ENCODE results near the gene SCN3B.

SCN3B gene

GRCh38 chr11:123594921-123595320, 59.5 kb downstream of the SCN3B start:
- DNase-seq (ENCODE audit: low spot score): no peak

GRCh38 chr11:123594188-123594901, 60.1 kb downstream of the SCN3B start:
- DNase-seq (ENCODE audit: low spot score): peak; percentile 47

GRCh38 chr11:123593570-123593969, 60.9 kb downstream of the SCN3B start:
- DNase-seq (ENCODE audit: low spot score): no peak

GRCh38 chr11:123590296-123590912, 64.0 kb downstream of the SCN3B start:
- DNase-seq (ENCODE audit: low spot score): peak; percentile 91

GRCh38 chr11:123588864-123589262, 65.6 kb downstream of the SCN3B start:
- no peak for DNase-seq (ENCODE audit: low spot score)

GRCh38 chr11:123588117-123588863, 66.1 kb downstream of the SCN3B start:
- DNase-seq (ENCODE audit: low spot score): no peak

GRCh38 chr11:123587559-123587958, 66.9 kb downstream of the SCN3B start:
- DNase-seq (ENCODE audit: low spot score): no peak

GRCh38 chr11:123587044-123587443, 67.4 kb downstream of the SCN3B start:
- peak; percentile 46 for DNase-seq (ENCODE audit: low spot score)

GRCh38 chr11:123586568-123586967, 67.9 kb downstream of the SCN3B start:
- no peak for DNase-seq (ENCODE audit: low spot score)

- DNase-seq (ENCODE audit: low spot score): no peak
These were observed 68.7 kb downstream of the SCN3B start for GRCh38 chr11:123585706-123586105.

GRCh38 chr11:123585206-123585605, 69.2 kb downstream of the SCN3B start:
- DNase-seq (ENCODE audit: low spot score): no peak

- no peak for DNase-seq (ENCODE audit: low spot score)
These were observed 69.7 kb downstream of the SCN3B start for GRCh38 chr11:123584737-123585136.

- no peak for DNase-seq (ENCODE audit: low spot score)
These were observed 70.2 kb downstream of the SCN3B start for GRCh38 chr11:123584186-123584585.

GRCh38 chr11:123582992-123583504, 71.4 kb downstream of the SCN3B start:
- DNase-seq (ENCODE audit: low spot score): no peak

GRCh38 chr11:123581651-123582399, 72.6 kb downstream of the SCN3B start:
- DNase-seq (ENCODE audit: low spot score): no peak

GRCh38 chr11:123580557-123581275, 73.7 kb downstream of the SCN3B start:
- peak; percentile 67 for DNase-seq (ENCODE audit: low spot score)

- DNase-seq (ENCODE audit: low spot score): no peak
These were observed 74.3 kb downstream of the SCN3B start for GRCh38 chr11:123580137-123580536.

GRCh38 chr11:123579482-123579812, 75.0 kb downstream of the SCN3B start:
- DNase-seq (ENCODE audit: low spot score): no peak

Measured in AG08395 (cell line).